NCI-H446 (cell line): ENCODE data around the gene TNFRSF12A.
"Not testable (repeated sequence)": the region's sequence is repeated elsewhere in the genome, so short reads cannot be mapped to it uniquely, and the experiment has no call there.

Experiments
- DNase-seq, 2 experiments: peaks; one replicate each; lab custom pipeline; 2025; lab: John Stamatoyannopoulos, UW

TNFRSF12A gene

GRCh38 chr16:3065742-3066439 lies 45.7 kb downstream of the TNFRSF12A start:
- DNase-seq: no peak

- no peak for DNase-seq
Observed at GRCh38 chr16:3066440-3066748, 46.2 kb downstream of the TNFRSF12A start.

GRCh38 chr16:3068487-3068886 lies 48.3 kb downstream of the TNFRSF12A start:
- DNase-seq: no peak

- DNase-seq: not testable (repeated sequence)
Observed at GRCh38 chr16:3069146-3069545, 49.0 kb downstream of the TNFRSF12A start.

GRCh38 chr16:3070608-3071111 lies 50.5 kb downstream of the TNFRSF12A start:
- no peak for DNase-seq

GRCh38 chr16:3071655-3072054 lies 51.5 kb downstream of the TNFRSF12A start:
- DNase-seq: no peak
